H9 (cell line): ENCODE results near the gene GGNBP2. TPM values are rescaled to one million over a fixed set of nuclear protein-coding genes. Genes with fewer than 3 reads are reported as not detected.

ENCODE experiments used
- DNase-seq: peaks from one replicate; pipeline ENCODE4 v3.0.0-alpha.2; 2017
- H2AFZ ChIP-seq: one replicate; pipeline ENCODE4 v1.6.1; 2013; ENCODE audit warnings: mild to moderate bottlenecking, low read length, control low read depth, moderate library complexity
- H2AK5ac ChIP-seq: 2 replicates; pipeline ENCODE4 v1.6.1; 2013; ENCODE audit warnings: low read length, control low read depth, mixed read lengths; ENCODE audit not compliant: insufficient read length
- H2BK120ac ChIP-seq: one replicate; pipeline ENCODE4 v1.6.1; 2013; ENCODE audit warnings: low read depth, mild to moderate bottlenecking, low read length, control low read depth, inconsistent platforms; ENCODE audit not compliant: poor library complexity, severe bottlenecking
- H2BK12ac ChIP-seq: 2 replicates; pipeline ENCODE4 v1.6.1; 2013; ENCODE audit warnings: low read length, control low read depth, mixed read lengths, low read depth; ENCODE audit not compliant: insufficient read length
- H2BK15ac ChIP-seq: 2 replicates; pipeline ENCODE4 v1.6.1; 2013; ENCODE audit warnings: low read depth, low read length, control low read depth
- H2BK20ac ChIP-seq: one replicate; pipeline ENCODE4 v1.6.1; 2013; ENCODE audit warnings: low read depth, mild to moderate bottlenecking, low read length, control low read depth, inconsistent platforms; ENCODE audit not compliant: poor library complexity, severe bottlenecking
- H2BK5ac ChIP-seq: 2 replicates; pipeline ENCODE4 v1.6.1; 2013; ENCODE audit warnings: low read length, control low read depth, mixed read lengths; ENCODE audit not compliant: insufficient read length
- H3K14ac ChIP-seq: 2 replicates; pipeline ENCODE4 v1.6.1; 2013; ENCODE audit warnings: low read length, control low read depth; ENCODE audit not compliant: insufficient read depth
- H3K18ac ChIP-seq: 2 replicates; pipeline ENCODE4 v1.6.1; 2013; ENCODE audit warnings: low read depth, mild to moderate bottlenecking, mixed read lengths, low read length, control low read depth; ENCODE audit not compliant: insufficient read length
- H3K23ac ChIP-seq: 2 replicates; pipeline ENCODE4 v1.6.1; 2013; ENCODE audit warnings: low read length, control low read depth, mixed read lengths, low read depth; ENCODE audit not compliant: insufficient read length
- H3K23me2 ChIP-seq: 2 replicates; pipeline ENCODE4 v1.6.1; 2013; ENCODE audit warnings: low read depth, mild to moderate bottlenecking, mixed read lengths, low read length, control low read depth; ENCODE audit not compliant: insufficient read length, poor library complexity, severe bottlenecking
- H3K27ac ChIP-seq: 2 replicates; pipeline ENCODE4 v1.5.1; 2013; ENCODE audit warnings: low read length, control low read depth, mixed read lengths, low read depth; ENCODE audit not compliant: insufficient read length
- H3K27me3 ChIP-seq: 2 replicates; pipeline ENCODE4 v1.6.1; 2013; ENCODE audit warnings: low read length, control low read depth, inconsistent platforms; ENCODE audit not compliant: insufficient read depth
- H3K4ac ChIP-seq: 2 replicates; pipeline ENCODE4 v1.6.1; 2013; ENCODE audit warnings: low read depth, mild to moderate bottlenecking, control low read depth, inconsistent platforms, low read length, moderate library complexity
- H3K4me1 ChIP-seq: 2 replicates; pipeline ENCODE4 v1.6.1; 2013; ENCODE audit warnings: low read length, control low read depth, inconsistent platforms; ENCODE audit not compliant: insufficient read depth
- H3K4me2 ChIP-seq: 2 replicates; pipeline ENCODE4 v1.6.1; 2013; ENCODE audit warnings: low read length, control low read depth, mixed read lengths; ENCODE audit not compliant: insufficient read length, insufficient read depth
- H3K56ac ChIP-seq: 2 replicates; pipeline ENCODE4 v1.6.1; 2013; ENCODE audit warnings: low read depth, mild to moderate bottlenecking, mixed read lengths, low read length, control low read depth; ENCODE audit not compliant: insufficient read length
- H3K79me1 ChIP-seq: 2 replicates; pipeline ENCODE4 v1.6.1; 2013; ENCODE audit warnings: low read depth, mild to moderate bottlenecking, moderate library complexity, low read length, control low read depth, inconsistent platforms; ENCODE audit not compliant: insufficient read depth, poor library complexity, severe bottlenecking
- H3K79me2 ChIP-seq: 2 replicates; pipeline ENCODE4 v1.6.1; 2013; ENCODE audit warnings: low read length, control low read depth, inconsistent platforms; ENCODE audit not compliant: insufficient read depth
- H3K9ac ChIP-seq: 2 replicates; pipeline ENCODE4 v1.6.1; 2013; ENCODE audit warnings: low read length, control low read depth, mixed read lengths; ENCODE audit not compliant: insufficient read length; ENCODE audit errors: extremely low read depth
- H3K9me3 ChIP-seq: one replicate; pipeline ENCODE4 v1.6.1; 2013; ENCODE audit warnings: low read depth, low read length, inconsistent platforms; ENCODE audit not compliant: control insufficient read depth
- H3T11ph ChIP-seq: one replicate; pipeline ENCODE4 v1.6.1; 2013; ENCODE audit warnings: mild to moderate bottlenecking, low read length, control low read depth, inconsistent platforms
- H4K20me1 ChIP-seq: one replicate; pipeline ENCODE4 v1.6.1; 2013; ENCODE audit not compliant: control insufficient read depth, insufficient read length, insufficient read depth
- H4K5ac ChIP-seq: 2 replicates; pipeline ENCODE4 v1.6.1; 2013; ENCODE audit warnings: low read depth, mild to moderate bottlenecking, mixed read lengths, low read length, control low read depth; ENCODE audit not compliant: insufficient read length
- H4K8ac ChIP-seq: replicated peaks from 2 replicates; pipeline ENCODE4 v1.6.1; 2013; ENCODE audit warnings: low read length, control low read depth, mixed read lengths, low read depth; ENCODE audit not compliant: insufficient read length
- H4K91ac ChIP-seq: 2 replicates; pipeline ENCODE4 v1.6.1; 2013; ENCODE audit warnings: low read depth, mild to moderate bottlenecking, moderate library complexity, mixed read lengths, low read length, control low read depth; ENCODE audit not compliant: insufficient read length
- H3K27ac Mint-ChIP-seq, 3 experiments: 2 replicates in 2 of 3; 3 replicates in 1 of 3; pipeline ENCODE4 v1.8.0; 2020 to 2021; ENCODE audit warnings: mixed read lengths in 3 of 3, mild to moderate bottlenecking in 1 of 3, moderate library complexity in 1 of 3
- H3K27me3 Mint-ChIP-seq: 2 replicates; pipeline ENCODE4 v1.8.0; 2021; ENCODE audit warnings: low read depth, mild to moderate bottlenecking, moderate library complexity, mixed read lengths
- H3K36me3 Mint-ChIP-seq, 3 experiments: 2 replicates in 2 of 3; 3 replicates in 1 of 3; pipeline ENCODE4 v1.8.0; 2020 to 2021; ENCODE audit warnings: low read depth in 3 of 3, mixed read lengths in 3 of 3; ENCODE audit not compliant: insufficient read depth in 1 of 3
- H3K4me1 Mint-ChIP-seq, 2 experiments: 2 replicates each; pipeline ENCODE4 v1.8.0; 2020; ENCODE audit warnings: mixed read lengths in 2 of 2
- H3K4me3 Mint-ChIP-seq, 2 experiments: 2 replicates in 1 of 2; 3 replicates in 1 of 2; pipeline ENCODE4 v1.8.0; 2020 to 2021; ENCODE audit warnings: mild to moderate bottlenecking in 2 of 2, mixed read lengths in 2 of 2, moderate library complexity in 1 of 2
- H3K9me3 Mint-ChIP-seq, 2 experiments: 2 replicates in 1 of 2; 3 replicates in 1 of 2; pipeline ENCODE4 v1.8.0; 2020; ENCODE audit warnings: mild to moderate bottlenecking in 2 of 2, mixed read lengths in 2 of 2, moderate library complexity in 1 of 2
- CTCF ChIP-seq: fragments of 200-600 bp; sonication (generic); conservative IDR thresholded peaks from 3 replicates; pipeline ENCODE4 v1.8.0; 2021; ENCODE audit warnings: antibody characterized with exemption, mild to moderate bottlenecking
- WGBS: extraction: QIAGEN DNeasy Blood & Tissue Kit; methylation state at CpG from one replicate; pipeline ENCODE4 v1.1.7; 2013; ENCODE audit warnings: missing lambda C conversion rate, low lambda C conversion rate, mixed read lengths; ENCODE audit not compliant: insufficient read length; ENCODE audit errors: extremely low coverage; 5-methylcytosine and 5-hydroxymethylcytosine counted together
- total RNA-seq: library from RNA; stranded (reverse); gene quantifications from 2 replicates; pipeline ENCODE4 v1.2.1, GENCODE V29; 2021

GGNBP2 gene
- total RNA-seq, 1 experiment from 2014 or later: 52.8 TPM

- H4K8ac ChIP-seq: no peak overlapping the region
- H3K23ac ChIP-seq: no peak overlapping the region
- no peaks in the 10 kb centered on the region; a peak in 1 of 7 replicates for H3K36me3 Mint-ChIP-seq
- H3K14ac ChIP-seq: no peak overlapping the region
- H4K5ac ChIP-seq: no peak overlapping the region
- no peaks in the 10 kb centered on the region for H3K27me3 ChIP-seq
- H3K9me3 Mint-ChIP-seq: no peaks in the 10 kb centered on the region
- H3K4me1 ChIP-seq: peaks cover 6% of the 10 kb centered on the region; the same call in 1 of the 2 replicates
- H2BK12ac ChIP-seq: no peak overlapping the region
- H3K4me1 Mint-ChIP-seq: peaks cover 23 to 43% of the 10 kb centered on the region in 2 experiments
- no peak overlapping the region for H3K27ac ChIP-seq
- H3K27me3 Mint-ChIP-seq: peaks cover 68% of the 10 kb centered on the region
- no peak for TF ChIP-seq CTCF
- H2AFZ ChIP-seq: no peak overlapping the region
- H2BK15ac ChIP-seq: no peak overlapping the region
- no peak overlapping the region for H2AK5ac ChIP-seq
- no peak overlapping the region for H3K56ac ChIP-seq
- H2BK20ac ChIP-seq: no peak overlapping the region
- no peak overlapping the region for H2BK120ac ChIP-seq
- no peaks in the 10 kb centered on the region for H3K79me1 ChIP-seq
- H3K23me2 ChIP-seq: no peaks in the 10 kb centered on the region
- H4K20me1 ChIP-seq: no peaks in the 10 kb centered on the region
- no peak overlapping the region for H4K91ac ChIP-seq
- H2BK5ac ChIP-seq: no peak overlapping the region
- H3K9ac ChIP-seq: no peak overlapping the region
- H3K9me3 ChIP-seq: no peaks in the 10 kb centered on the region
- H3K79me2 ChIP-seq: no peaks in the 10 kb centered on the region
- no peak overlapping the region for H3K18ac ChIP-seq
- no CpG with 5 or more reads among the region's 18 CpGs for WGBS
- H3K27ac Mint-ChIP-seq: no peak overlapping the region; a peak in 1 of 7 replicates
- peak overlapping the region; percentile 45 for H3K4me2 ChIP-seq
- no peak overlapping the region for H3K4ac ChIP-seq
- no peak overlapping the region for H3T11ph ChIP-seq
- peak; percentile 70 for DNase-seq
- peak overlapping the region; percentile 29 to 64 for H3K4me3 Mint-ChIP-seq
Measured at GRCh38 chr17:36632916-36633771, 88.4 kb downstream of the GGNBP2 start.

Other genes starting within 250 kb of the GGNBP2 start
- not detected in 2 replicates for gene TBC1D3G, start 221.0 kb upstream of the GGNBP2 start, total RNA-seq
- not detected in 2 replicates for gene TBC1D3H, start 156.5 kb upstream of the GGNBP2 start, total RNA-seq
- 58.7 and 64.7 TPM in 2 replicates for gene ZNHIT3, start 58.2 kb upstream of the GGNBP2 start, total RNA-seq
- 134 and 144 TPM in 2 replicates for gene MYO19, start 10.1 kb upstream of the GGNBP2 start, total RNA-seq
- 24.6 and 26.2 TPM in 2 replicates for gene PIGW, start 9.9 kb upstream of the GGNBP2 start, total RNA-seq
- 27.4 and 27.9 TPM in 2 replicates for gene DHRS11, start 47.0 kb downstream of the GGNBP2 start, total RNA-seq
- gene MRM1, start 56.7 kb downstream of the GGNBP2 start, total RNA-seq: 10.3 and 11.6 TPM in 2 replicates